ENCODE results near the gene TAMALIN. TPM values are rescaled to one million over a fixed set of nuclear protein-coding genes. Genes with fewer than 3 reads are reported as not detected.
"Not testable (repeated sequence)": the region's sequence is repeated elsewhere in the genome, so short reads cannot be mapped to it uniquely, and the experiment has no call there.

TAMALIN gene
- total and polyA plus RNA-seq, 2 experiments from 2014 or later, result 8.0 to 9.9 TPM

GRCh38 chr12:51976376-51977160 is 30.2 kb upstream of the TAMALIN start:
- Histone ChIP-seq H3K4me1 (ENCODE audit: insufficient read depth) (peaks cover 56% of the 10 kb centered on the region), H3K79me2 (peaks cover 52% of the 10 kb centered on the region), H3K27me3 (no peaks in the 10 kb centered on the region), H3K4me3 (no peak overlapping the region), H3K36me3 (replicated peaks; ENCODE audit: insufficient read depth, low read depth) (peaks cover 3% of the 10 kb centered on the region), H2AFZ (no peak overlapping the region), H3K4me2 (peak overlapping the region; percentile 24), H4K20me1 (ENCODE audit: insufficient read depth, poor library complexity, severe bottlenecking) (peaks cover 6% of the 10 kb centered on the region), H3K27ac (peak overlapping the region; percentile 75), H3K9me3 (ENCODE audit: low read depth) (no peaks in the 10 kb centered on the region), H3K9me2 (replicated peaks; ENCODE audit: insufficient read depth) (no peaks in the 10 kb centered on the region)
- 68% methylated on average over 10 of the region's 10 CpGs for WGBS (ENCODE audit: low lambda C conversion rate, missing lambda C conversion rate)
- DNase-seq (ENCODE audit: low spot score), result peak; percentile 69
- no peak for TF ChIP-seq EZH2phosphoT487 (IDR thresholded peaks at IDR 0.05; ENCODE audit: low read depth, severe bottlenecking, unreplicated experiment)
- TF ChIP-seq EZH2 (IDR thresholded peaks at IDR 0.05; ENCODE audit: borderline replicate concordance), result no peak
- TF ChIP-seq, protein P1, sequence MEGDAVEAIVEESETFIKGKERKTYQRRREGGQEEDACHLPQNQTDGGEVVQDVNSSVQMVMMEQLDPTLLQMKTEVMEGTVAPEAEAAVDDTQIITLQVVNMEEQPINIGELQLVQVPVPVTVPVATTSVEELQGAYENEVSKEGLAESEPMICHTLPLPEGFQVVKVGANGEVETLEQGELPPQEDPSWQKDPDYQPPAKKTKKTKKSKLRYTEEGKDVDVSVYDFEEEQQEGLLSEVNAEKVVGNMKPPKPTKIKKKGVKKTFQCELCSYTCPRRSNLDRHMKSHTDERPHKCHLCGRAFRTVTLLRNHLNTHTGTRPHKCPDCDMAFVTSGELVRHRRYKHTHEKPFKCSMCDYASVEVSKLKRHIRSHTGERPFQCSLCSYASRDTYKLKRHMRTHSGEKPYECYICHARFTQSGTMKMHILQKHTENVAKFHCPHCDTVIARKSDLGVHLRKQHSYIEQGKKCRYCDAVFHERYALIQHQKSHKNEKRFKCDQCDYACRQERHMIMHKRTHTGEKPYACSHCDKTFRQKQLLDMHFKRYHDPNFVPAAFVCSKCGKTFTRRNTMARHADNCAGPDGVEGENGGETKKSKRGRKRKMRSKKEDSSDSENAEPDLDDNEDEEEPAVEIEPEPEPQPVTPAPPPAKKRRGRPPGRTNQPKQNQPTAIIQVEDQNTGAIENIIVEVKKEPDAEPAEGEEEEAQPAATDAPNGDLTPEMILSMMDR (IDR thresholded peaks at IDR 0.05; ENCODE audit: poor library complexity), result no peak

DNA sequence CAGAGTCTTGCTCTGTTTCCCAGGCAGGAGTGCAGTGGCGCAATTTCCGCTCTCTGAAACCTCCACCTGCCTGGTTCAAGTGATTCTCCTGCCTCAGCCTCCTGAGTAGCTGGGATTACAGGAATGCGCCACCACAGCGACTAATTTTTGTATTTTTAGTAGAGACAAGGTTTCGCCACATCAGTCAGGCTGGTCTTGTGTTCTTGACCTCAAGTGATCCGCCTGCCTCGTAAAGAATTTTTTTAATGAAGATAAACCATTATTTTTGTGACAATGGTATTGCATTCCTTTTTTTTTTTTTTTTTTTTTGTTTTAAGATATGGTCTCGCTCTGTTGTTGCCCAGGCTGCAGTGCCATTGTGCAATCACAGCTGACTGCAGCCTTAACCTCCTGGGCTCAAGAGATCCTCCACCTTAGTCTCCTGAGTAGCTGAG is 29.4 kb upstream of the TAMALIN start:
- peaks cover 3% of the 10 kb centered on the region for H3K36me3 ChIP-seq (replicated peaks; ENCODE audit: insufficient read depth, low read depth)
- WGBS (ENCODE audit: low lambda C conversion rate, missing lambda C conversion rate), result 87% methylated on average over 8 of the region's 8 CpGs
- no peaks in the 10 kb centered on the region for H3K9me2 ChIP-seq (replicated peaks; ENCODE audit: insufficient read depth)
- peaks cover 49% of the 10 kb centered on the region for H3K4me1 ChIP-seq (ENCODE audit: insufficient read depth)
- H3K79me2 ChIP-seq, result peaks cover 50% of the 10 kb centered on the region
- H3K27me3 ChIP-seq, result no peaks in the 10 kb centered on the region
- peaks cover 6% of the 10 kb centered on the region for H4K20me1 ChIP-seq (ENCODE audit: insufficient read depth, poor library complexity, severe bottlenecking)
- no peak for DNase-seq (ENCODE audit: low spot score)
- H3K27ac ChIP-seq, result peak overlapping the region; percentile 75
- no peak overlapping the region for H3K4me3 ChIP-seq
- H2AFZ ChIP-seq, result no peak overlapping the region
- TF ChIP-seq EZH2phosphoT487 (IDR thresholded peaks at IDR 0.05; ENCODE audit: low read depth, severe bottlenecking, unreplicated experiment) (no peak), EZH2 (IDR thresholded peaks at IDR 0.05; ENCODE audit: borderline replicate concordance) (no peak)
- TF ChIP-seq, protein P1 (IDR thresholded peaks at IDR 0.05; ENCODE audit: poor library complexity), result no peak
- H3K4me2 ChIP-seq, result no peak overlapping the region
- H3K9me3 ChIP-seq (ENCODE audit: low read depth), result no peaks in the 10 kb centered on the region

- Histone ChIP-seq H3K4me1 (ENCODE audit: insufficient read depth) (peaks cover 34% of the 10 kb centered on the region), H3K79me2 (peaks cover 30% of the 10 kb centered on the region), H3K27ac (peak overlapping the region; percentile 8)
- not testable (repeated sequence) for H4K20me1 ChIP-seq (ENCODE audit: insufficient read depth, poor library complexity, severe bottlenecking); H3K9me2 ChIP-seq (replicated peaks; ENCODE audit: insufficient read depth); H3K27me3 ChIP-seq; H2AFZ ChIP-seq; H3K36me3 ChIP-seq (replicated peaks; ENCODE audit: insufficient read depth, low read depth); H3K4me2 ChIP-seq; H3K4me3 ChIP-seq; H3K9me3 ChIP-seq (ENCODE audit: low read depth); DNase-seq (ENCODE audit: low spot score)
- 92% methylated on average over 5 of the region's 5 CpGs for WGBS (ENCODE audit: low lambda C conversion rate, missing lambda C conversion rate)
Observed at GRCh38 chr12:51979306-51979705, 27.4 kb upstream of the TAMALIN start.

DNA sequence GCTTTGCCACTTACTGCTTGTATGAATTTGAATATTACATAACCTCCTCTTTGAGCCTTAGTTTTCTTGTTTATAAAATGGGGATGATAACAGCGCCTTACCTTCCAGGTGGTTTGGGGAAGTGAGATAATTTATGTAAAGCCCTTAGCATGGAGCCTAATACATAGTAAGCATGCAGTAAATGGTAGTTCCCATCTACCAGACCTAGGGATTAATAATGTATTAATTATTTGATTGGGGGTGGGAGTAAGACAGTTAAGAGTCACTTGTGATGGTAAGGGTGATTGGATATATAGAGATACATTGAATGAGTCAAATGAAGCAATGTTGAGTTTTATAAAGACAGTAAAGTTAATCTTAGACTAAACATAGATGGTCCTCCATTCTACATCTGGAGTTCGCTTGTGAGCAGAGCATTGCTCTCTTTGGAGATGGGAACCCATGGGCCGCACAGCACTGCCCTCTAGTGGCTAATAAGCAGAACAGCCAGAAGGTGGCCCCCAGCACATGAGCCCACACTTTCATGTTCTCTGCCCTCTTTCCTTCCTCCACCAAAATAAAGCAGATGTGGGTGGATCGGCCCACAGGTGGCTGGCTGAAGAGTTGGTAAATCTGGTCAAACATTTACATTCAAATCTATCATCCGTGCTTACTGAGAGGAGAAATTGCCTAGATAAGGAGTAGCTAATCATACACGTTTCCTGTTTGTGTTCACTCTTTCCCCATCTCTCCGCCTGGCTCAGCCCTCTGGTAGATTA is 26.5 kb upstream of the TAMALIN start:
- H3K4me3 ChIP-seq, result no peak overlapping the region
- H3K9me3 ChIP-seq (ENCODE audit: low read depth), result no peaks in the 10 kb centered on the region
- no peaks in the 10 kb centered on the region for H3K27me3 ChIP-seq
- H2AFZ ChIP-seq, result no peak overlapping the region
- H3K4me1 ChIP-seq (ENCODE audit: insufficient read depth), result peaks cover 33% of the 10 kb centered on the region
- H3K27ac ChIP-seq, result peak overlapping the region; percentile 4
- 36% methylated on average over 7 of the region's 7 CpGs for WGBS (ENCODE audit: low lambda C conversion rate, missing lambda C conversion rate)
- no peak overlapping the region for H3K4me2 ChIP-seq
- H4K20me1 ChIP-seq (ENCODE audit: insufficient read depth, poor library complexity, severe bottlenecking), result no peaks in the 10 kb centered on the region
- DNase-seq (ENCODE audit: low spot score), result peak; percentile 80
- TF ChIP-seq, protein P1 (IDR thresholded peaks at IDR 0.05; ENCODE audit: poor library complexity), result peak; percentile 98
- TF ChIP-seq EZH2phosphoT487 (IDR thresholded peaks at IDR 0.05; ENCODE audit: low read depth, severe bottlenecking, unreplicated experiment), result no peak
- H3K9me2 ChIP-seq (replicated peaks; ENCODE audit: insufficient read depth), result no peaks in the 10 kb centered on the region
- peaks cover 3% of the 10 kb centered on the region for H3K36me3 ChIP-seq (replicated peaks; ENCODE audit: insufficient read depth, low read depth)
- peaks cover 21% of the 10 kb centered on the region for H3K79me2 ChIP-seq
